SK-N-SH (cell line): ENCODE results near the gene PCSK2.

ENCODE experiments used
- EP300 ChIP-seq, 2 experiments: IDR thresholded peaks; 2 replicates each; pipeline versions ENCODE4 v1.4.0 to v1.6.1; 2012; ENCODE audit warnings: borderline replicate concordance in 1 of 2, low read depth in 1 of 2, low read length in 1 of 2
- MXI1 ChIP-seq: IDR thresholded peaks from 2 replicates; pipeline ENCODE4 v1.6.1; 2012; ENCODE audit warnings: mild to moderate bottlenecking, low read depth, low read length, improper control_type of control experiment
- POLR2AphosphoS5 ChIP-seq: IDR thresholded peaks from 2 replicates; pipeline ENCODE4 v1.6.1; 2012; ENCODE audit warnings: low read depth, low read length
- RCOR1 ChIP-seq: fragments of 150-350 bp; IDR thresholded peaks from 2 replicates; pipeline ENCODE4 v1.6.1; 2017; ENCODE audit warnings: antibody characterized with exemption, low read length
- SIN3A ChIP-seq: IDR thresholded peaks from 2 replicates; pipeline ENCODE4 v1.6.1; 2012; ENCODE audit warnings: low read depth, mild to moderate bottlenecking, low read length, moderate library complexity, borderline replicate concordance
- YY1 ChIP-seq: IDR thresholded peaks from 2 replicates; pipeline ENCODE4 v1.4.0; 2012; ENCODE audit warnings: low read depth, mild to moderate bottlenecking
- TF ChIP-seq, protein P1 (sequence below): fragments of 200-600 bp; sonication (generic); IDR thresholded peaks from 2 replicates; pipeline ENCODE4 v1.6.1; 2017; ENCODE audit warnings: antibody characterized with exemption, mild to moderate bottlenecking, moderate library complexity
- TF ChIP-seq, protein P2 (sequence below): IDR thresholded peaks from 2 replicates; pipeline ENCODE4 v1.4.0; 2012; ENCODE audit warnings: low read depth

- TF ChIP-seq POLR2AphosphoS5 (no peak), SIN3A (no peak), RCOR1 (no peak), EP300 (IDR thresholded peaks at IDR 0.05; ENCODE audit: borderline replicate concordance in 1 of 2, low read depth in 1 of 2, low read length in 1 of 2) (no peak), YY1 (no peak), MXI1 (no peak)
- TF ChIP-seq, protein P1, sequence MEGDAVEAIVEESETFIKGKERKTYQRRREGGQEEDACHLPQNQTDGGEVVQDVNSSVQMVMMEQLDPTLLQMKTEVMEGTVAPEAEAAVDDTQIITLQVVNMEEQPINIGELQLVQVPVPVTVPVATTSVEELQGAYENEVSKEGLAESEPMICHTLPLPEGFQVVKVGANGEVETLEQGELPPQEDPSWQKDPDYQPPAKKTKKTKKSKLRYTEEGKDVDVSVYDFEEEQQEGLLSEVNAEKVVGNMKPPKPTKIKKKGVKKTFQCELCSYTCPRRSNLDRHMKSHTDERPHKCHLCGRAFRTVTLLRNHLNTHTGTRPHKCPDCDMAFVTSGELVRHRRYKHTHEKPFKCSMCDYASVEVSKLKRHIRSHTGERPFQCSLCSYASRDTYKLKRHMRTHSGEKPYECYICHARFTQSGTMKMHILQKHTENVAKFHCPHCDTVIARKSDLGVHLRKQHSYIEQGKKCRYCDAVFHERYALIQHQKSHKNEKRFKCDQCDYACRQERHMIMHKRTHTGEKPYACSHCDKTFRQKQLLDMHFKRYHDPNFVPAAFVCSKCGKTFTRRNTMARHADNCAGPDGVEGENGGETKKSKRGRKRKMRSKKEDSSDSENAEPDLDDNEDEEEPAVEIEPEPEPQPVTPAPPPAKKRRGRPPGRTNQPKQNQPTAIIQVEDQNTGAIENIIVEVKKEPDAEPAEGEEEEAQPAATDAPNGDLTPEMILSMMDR: no peak
- TF ChIP-seq, protein P2, sequence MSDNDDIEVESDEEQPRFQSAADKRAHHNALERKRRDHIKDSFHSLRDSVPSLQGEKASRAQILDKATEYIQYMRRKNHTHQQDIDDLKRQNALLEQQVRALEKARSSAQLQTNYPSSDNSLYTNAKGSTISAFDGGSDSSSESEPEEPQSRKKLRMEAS: no peak
These were observed 149.2 kb downstream of the PCSK2 start for GRCh38 chr20:17376031-17376430.
